ENCODE measurements around the gene ARMC7. TPM values are rescaled to one million over a fixed set of nuclear protein-coding genes. Genes with fewer than 3 reads are reported as not detected.

The ARMC7 gene
- total RNA-seq, 2 experiments from 2014 or later: 18.5 to 18.8 TPM

GRCh38 chr17:75081611-75082540 lies 27.9 kb upstream of the ARMC7 start:
- H3K27ac Mint-ChIP-seq: no peak overlapping the region
- peaks cover 44% of the 10 kb centered on the region for H3K4me1 Mint-ChIP-seq
- H3K27me3 Mint-ChIP-seq: no peaks in the 10 kb centered on the region
- ChIA-PET POLR2A (interaction anchor here (0.6 kb wide), 1 partner anchor 22 kb away, joined by 5 read pairs; no protein-coding TSS in a partner anchor), CTCF (interaction anchor here (0.6 to 1.3 kb wide), 3 partner anchors 33 to 90 kb away, joined by 3 read pairs; no protein-coding TSS in a partner anchor)
- H3K9me3 Mint-ChIP-seq: no peaks in the 10 kb centered on the region
- H3K4me3 Mint-ChIP-seq: no peak overlapping the region
- H3K36me3 Mint-ChIP-seq (ENCODE audit: low read depth): no peaks in the 10 kb centered on the region
- DNase-seq: no peak

GRCh38 chr17:75082683-75083082 lies 27.1 kb upstream of the ARMC7 start:
- H3K36me3 Mint-ChIP-seq (ENCODE audit: low read depth): no peaks in the 10 kb centered on the region
- POLR2A ChIA-PET: no interaction called here
- no peak for DNase-seq
- H3K27me3 Mint-ChIP-seq: no peaks in the 10 kb centered on the region
- peaks cover 47% of the 10 kb centered on the region for H3K4me1 Mint-ChIP-seq
- no peak overlapping the region for H3K27ac Mint-ChIP-seq
- CTCF ChIA-PET: no interaction called here
- no peaks in the 10 kb centered on the region for H3K9me3 Mint-ChIP-seq
- no peak overlapping the region for H3K4me3 Mint-ChIP-seq

- ChIA-PET POLR2A (interaction anchor here (0.7 kb wide), 1 partner anchor 49 kb away, joined by 6 read pairs; no protein-coding TSS in a partner anchor), CTCF (interaction anchor here (0.7 to 1.3 kb wide), 4 partner anchors 11 to 20 kb away, joined by 3 read pairs; no protein-coding TSS in a partner anchor)
- Mint-ChIP-seq H3K4me3 (no peak overlapping the region), H3K27me3 (no peaks in the 10 kb centered on the region), H3K9me3 (no peaks in the 10 kb centered on the region), H3K36me3 (ENCODE audit: low read depth) (no peaks in the 10 kb centered on the region), H3K27ac (peak overlapping the region; percentile 26), H3K4me1 (peaks cover 46% of the 10 kb centered on the region)
- peak; percentile 45 for DNase-seq
Observed at GRCh38 chr17:75084039-75084660, 25.6 kb upstream of the ARMC7 start.

- DNase-seq: no peak
- peak overlapping the region; percentile 77 for H3K4me3 Mint-ChIP-seq
- no peaks in the 10 kb centered on the region for H3K27me3 Mint-ChIP-seq
- CTCF ChIA-PET: interaction anchor here (0.6 to 2.2 kb wide), 4 partner anchors 8 to 361 kb away, joined by 3 to 7 read pairs (median 4); no protein-coding TSS in a partner anchor
- H3K9me3 Mint-ChIP-seq: no peaks in the 10 kb centered on the region
- peak overlapping the region; percentile 89 for H3K27ac Mint-ChIP-seq
- H3K36me3 Mint-ChIP-seq (ENCODE audit: low read depth): no peaks in the 10 kb centered on the region
- POLR2A ChIA-PET: interaction anchor here (0.6 kb wide), 1 partner anchor 85 kb away, joined by 6 read pairs; no protein-coding TSS in a partner anchor
- H3K4me1 Mint-ChIP-seq: peaks cover 57% of the 10 kb centered on the region
Observed at GRCh38 chr17:75086496-75087181, 23.1 kb upstream of the ARMC7 start.

- Mint-ChIP-seq H3K27ac (peak overlapping the region; percentile 89), H3K4me1 (peaks cover 61% of the 10 kb centered on the region), H3K4me3 (peak overlapping the region; percentile 77), H3K27me3 (no peaks in the 10 kb centered on the region), H3K36me3 (ENCODE audit: low read depth) (no peaks in the 10 kb centered on the region), H3K9me3 (no peaks in the 10 kb centered on the region)
- ChIA-PET CTCF (interaction anchor here (0.6 to 2.2 kb wide), 7 partner anchors 8 to 361 kb away, joined by 3 to 7 read pairs (median 5); no protein-coding TSS in a partner anchor), POLR2A (no interaction called here)
- DNase-seq: no peak
Observed at GRCh38 chr17:75087182-75087557, 22.6 kb upstream of the ARMC7 start.

- H3K27me3 Mint-ChIP-seq: no peaks in the 10 kb centered on the region
- H3K36me3 Mint-ChIP-seq (ENCODE audit: low read depth): no peaks in the 10 kb centered on the region
- ChIA-PET POLR2A (interaction anchor here (0.5 kb wide), 1 partner anchor 75 kb away, joined by 3 read pairs; no protein-coding TSS in a partner anchor), CTCF (interaction anchor here (0.6 to 2.2 kb wide), 12 partner anchors 9 to 360 kb away, joined by 3 to 10 read pairs (median 3); no protein-coding TSS in a partner anchor)
- DNase-seq: peak; percentile 62
- H3K4me1 Mint-ChIP-seq: peaks cover 63% of the 10 kb centered on the region
- H3K27ac Mint-ChIP-seq: peak within 1 kb of the TSS; percentile 89
- H3K4me3 Mint-ChIP-seq: peak within 1 kb of the TSS; percentile 78
- no peaks in the 10 kb centered on the region for H3K9me3 Mint-ChIP-seq
Observed at GRCh38 chr17:75087558-75088453, 22.0 kb upstream of the ARMC7 start, which contains the start of gene SLC16A5. Gene SLC16A5, plus strand, starts transcription at chr17:75087954. Its CDS starts 5,683 bp downstream, at chr17:75093637.

- H3K9me3 Mint-ChIP-seq: no peaks in the 10 kb centered on the region
- peaks cover 61% of the 10 kb centered on the region for H3K4me1 Mint-ChIP-seq
- ChIA-PET CTCF (interaction anchor here (0.6 to 2.2 kb wide), 11 partner anchors 10 to 511 kb away, joined by 3 to 10 read pairs (median 4); no protein-coding TSS in a partner anchor), POLR2A (interaction anchor here (0.5 kb wide), 1 partner anchor 76 kb away, joined by 3 read pairs; no protein-coding TSS in a partner anchor)
- peak overlapping the region; percentile 78 for H3K4me3 Mint-ChIP-seq
- no peaks in the 10 kb centered on the region for H3K36me3 Mint-ChIP-seq (ENCODE audit: low read depth)
- H3K27ac Mint-ChIP-seq: peak overlapping the region; percentile 86
- H3K27me3 Mint-ChIP-seq: no peaks in the 10 kb centered on the region
- no peak for DNase-seq
Observed at GRCh38 chr17:75088465-75089417, 21.0 kb upstream of the ARMC7 start.

- H3K4me1 Mint-ChIP-seq: peaks cover 53% of the 10 kb centered on the region
- no peak overlapping the region for H3K4me3 Mint-ChIP-seq
- no peaks in the 10 kb centered on the region for H3K36me3 Mint-ChIP-seq (ENCODE audit: low read depth)
- no peak for DNase-seq
- H3K27ac Mint-ChIP-seq: peak overlapping the region; percentile 59
- ChIA-PET CTCF (interaction anchor here (1.0 to 2.7 kb wide), 2 partner anchors 14 to 26 kb away, joined by 3 to 11 read pairs; no protein-coding TSS in a partner anchor), POLR2A (no interaction called here)
- no peaks in the 10 kb centered on the region for H3K27me3 Mint-ChIP-seq
- H3K9me3 Mint-ChIP-seq: no peaks in the 10 kb centered on the region
Observed at GRCh38 chr17:75090871-75091854, 18.6 kb upstream of the ARMC7 start.

- peak overlapping the region; percentile 3 for H3K27ac Mint-ChIP-seq
- CTCF ChIA-PET: interaction anchor here (2.7 kb wide), 1 partner anchor 13 kb away, joined by 11 read pairs; no protein-coding TSS in a partner anchor
- H3K27me3 Mint-ChIP-seq: no peaks in the 10 kb centered on the region
- no peak for DNase-seq
- H3K36me3 Mint-ChIP-seq (ENCODE audit: low read depth): no peaks in the 10 kb centered on the region
- H3K4me1 Mint-ChIP-seq: peaks cover 47% of the 10 kb centered on the region
- POLR2A ChIA-PET: no interaction called here
- no peak overlapping the region for H3K4me3 Mint-ChIP-seq
- H3K9me3 Mint-ChIP-seq: no peaks in the 10 kb centered on the region
Observed at GRCh38 chr17:75091855-75092327, 17.9 kb upstream of the ARMC7 start.

Measured in activated CD4-positive, alpha-beta T cell treated with anti-CD3 and anti-CD28 coated beads, Interleukin-2, amount 10 ng/mL, durations not matched to agents 7 days and 5 days (primary cell).